ENCODE data around the gene SGSH. TPM values are rescaled to one million over a fixed set of nuclear protein-coding genes. Genes with fewer than 3 reads are reported as not detected.

SGSH gene
- total RNA-seq, 1 experiment from 2014 or later, result 19.8 TPM

DNA sequence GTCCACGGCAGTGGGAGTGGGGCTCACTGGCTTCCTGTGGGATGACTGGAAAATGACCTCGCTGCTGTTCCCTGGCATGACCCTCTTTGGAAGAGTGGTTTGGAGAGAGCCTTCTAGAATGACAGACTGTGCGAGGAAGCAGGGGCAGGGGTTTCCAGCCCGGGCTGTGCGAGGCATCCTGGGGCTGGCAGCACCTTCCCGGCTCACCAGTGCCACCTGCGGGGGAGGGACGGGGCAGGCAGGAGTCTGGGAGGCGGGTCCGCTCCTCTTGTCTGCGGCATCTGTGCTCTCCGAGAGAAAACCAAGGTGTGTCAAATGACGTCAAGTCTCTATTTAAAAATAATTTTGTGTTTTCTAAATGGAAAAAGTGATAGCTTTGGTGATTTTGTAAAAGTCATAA is 32.7 kb upstream of the SGSH start:
- H2BK15ac ChIP-seq (ENCODE audit: low read depth, low read length), result no peak overlapping the region

More for the DNA sequence above, 32.7 kb upstream of the SGSH start:
- Histone ChIP-seq H4K91ac (ENCODE audit: insufficient read length, low read depth, low read length) (no peak overlapping the region), H3K56ac (ENCODE audit: insufficient read length, low read depth, low read length) (no peak overlapping the region), H3K4ac (ENCODE audit: low read depth, low read length) (no peak overlapping the region), H4K20me1 (ENCODE audit: control insufficient read depth, insufficient read depth, insufficient read length) (no peaks in the 10 kb centered on the region), H3K18ac (ENCODE audit: insufficient read length, low read depth, low read length) (no peak overlapping the region), H3K23me2 (ENCODE audit: insufficient read length, low read depth, low read length, poor library complexity, severe bottlenecking) (no peaks in the 10 kb centered on the region), H3K79me2 (ENCODE audit: insufficient read depth, low read length) (no peaks in the 10 kb centered on the region), H3K9ac (ENCODE audit: extremely low read depth, insufficient read length, low read length) (no peak overlapping the region), H2AFZ (ENCODE audit: low read length) (no peak overlapping the region), H4K5ac (ENCODE audit: insufficient read length, low read depth, low read length) (no peak overlapping the region), H2AK5ac (ENCODE audit: insufficient read length, low read length) (no peak overlapping the region), H3K27me3 (ENCODE audit: insufficient read depth, low read length) (no peaks in the 10 kb centered on the region), H2BK20ac (ENCODE audit: low read depth, low read length, poor library complexity, severe bottlenecking) (no peak overlapping the region), H3K23ac (ENCODE audit: insufficient read length, low read depth, low read length) (no peak overlapping the region), H3K27ac (ENCODE audit: insufficient read length, low read depth, low read length) (no peak overlapping the region), H3T11ph (ENCODE audit: low read length) (no peak overlapping the region), H3K4me2 (ENCODE audit: insufficient read depth, insufficient read length, low read length) (no peak overlapping the region), H4K8ac (replicated peaks; ENCODE audit: insufficient read length, low read depth, low read length) (no peak overlapping the region), H3K14ac (ENCODE audit: insufficient read depth, low read length) (no peak overlapping the region), H2BK12ac (ENCODE audit: insufficient read length, low read depth, low read length) (no peak overlapping the region), H3K79me1 (ENCODE audit: insufficient read depth, low read depth, low read length, poor library complexity, severe bottlenecking) (no peaks in the 10 kb centered on the region), H2BK120ac (ENCODE audit: low read depth, low read length, poor library complexity, severe bottlenecking) (no peak overlapping the region), H3K4me1 (ENCODE audit: insufficient read depth, low read length) (peaks cover 6% of the 10 kb centered on the region; the same call in 1 of the 2 replicates), H2BK5ac (ENCODE audit: insufficient read length, low read length) (no peak overlapping the region), H3K9me3 (ENCODE audit: control insufficient read depth, low read depth, low read length) (no peaks in the 10 kb centered on the region)
- TF ChIP-seq, protein P1, sequence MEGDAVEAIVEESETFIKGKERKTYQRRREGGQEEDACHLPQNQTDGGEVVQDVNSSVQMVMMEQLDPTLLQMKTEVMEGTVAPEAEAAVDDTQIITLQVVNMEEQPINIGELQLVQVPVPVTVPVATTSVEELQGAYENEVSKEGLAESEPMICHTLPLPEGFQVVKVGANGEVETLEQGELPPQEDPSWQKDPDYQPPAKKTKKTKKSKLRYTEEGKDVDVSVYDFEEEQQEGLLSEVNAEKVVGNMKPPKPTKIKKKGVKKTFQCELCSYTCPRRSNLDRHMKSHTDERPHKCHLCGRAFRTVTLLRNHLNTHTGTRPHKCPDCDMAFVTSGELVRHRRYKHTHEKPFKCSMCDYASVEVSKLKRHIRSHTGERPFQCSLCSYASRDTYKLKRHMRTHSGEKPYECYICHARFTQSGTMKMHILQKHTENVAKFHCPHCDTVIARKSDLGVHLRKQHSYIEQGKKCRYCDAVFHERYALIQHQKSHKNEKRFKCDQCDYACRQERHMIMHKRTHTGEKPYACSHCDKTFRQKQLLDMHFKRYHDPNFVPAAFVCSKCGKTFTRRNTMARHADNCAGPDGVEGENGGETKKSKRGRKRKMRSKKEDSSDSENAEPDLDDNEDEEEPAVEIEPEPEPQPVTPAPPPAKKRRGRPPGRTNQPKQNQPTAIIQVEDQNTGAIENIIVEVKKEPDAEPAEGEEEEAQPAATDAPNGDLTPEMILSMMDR (conservative IDR thresholded peaks at IDR 0.05), result peak; percentile 72
- Mint-ChIP-seq H3K4me3 (no peak overlapping the region), H3K4me1 (peaks cover 9 to 18% of the 10 kb centered on the region in 2 experiments), H3K9me3 (no peaks in the 10 kb centered on the region), H3K27ac (no peak overlapping the region), H3K27me3 (ENCODE audit: low read depth) (no peaks in the 10 kb centered on the region), H3K36me3 (ENCODE audit: insufficient read depth in 1 of 3, low read depth in 3 of 3) (peaks cover 2 to 12% (median 4%) of the 10 kb centered on the region in 3 experiments; a peak in 5 of 7 replicates)
- peak; percentile 84 for DNase-seq
- WGBS (ENCODE audit: extremely low coverage, insufficient read length, low lambda C conversion rate), result no CpG with 5 or more reads among the region's 13 CpGs
